ENCODE measurements around the gene FRMPD2.
"Not testable (repeated sequence)": the region's sequence is repeated elsewhere in the genome, so short reads cannot be mapped to it uniquely, and the experiment has no call there.

FRMPD2 gene

GRCh38 chr10:48126251-48126650, 148.2 kb downstream of the FRMPD2 start:
- DNase-seq (ENCODE audit: low read depth) = not testable (repeated sequence)

DNA sequence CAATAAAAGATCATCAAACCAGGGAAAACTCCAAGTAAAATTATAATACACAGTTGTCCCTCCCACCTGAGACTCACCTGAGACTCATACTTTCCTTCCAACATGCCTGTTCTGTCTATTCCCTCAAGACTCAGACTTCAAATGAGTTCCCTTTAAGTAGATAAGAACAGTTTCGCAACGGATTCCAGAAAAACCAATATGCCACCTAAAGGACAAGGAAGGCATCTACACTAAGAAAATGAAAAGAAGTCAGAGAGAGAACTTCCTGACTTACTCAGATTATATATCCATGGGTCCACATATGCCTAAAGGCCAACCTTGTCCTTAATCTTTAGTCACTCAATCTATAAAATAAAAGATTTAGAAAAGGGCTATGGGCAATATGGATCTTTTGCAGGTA, 148.9 kb downstream of the FRMPD2 start:
- DNase-seq (ENCODE audit: low read depth) = not testable (repeated sequence)

GRCh38 chr10:48122618-48123017, 151.9 kb downstream of the FRMPD2 start:
- DNase-seq (ENCODE audit: low read depth) = not testable (repeated sequence)

DNA sequence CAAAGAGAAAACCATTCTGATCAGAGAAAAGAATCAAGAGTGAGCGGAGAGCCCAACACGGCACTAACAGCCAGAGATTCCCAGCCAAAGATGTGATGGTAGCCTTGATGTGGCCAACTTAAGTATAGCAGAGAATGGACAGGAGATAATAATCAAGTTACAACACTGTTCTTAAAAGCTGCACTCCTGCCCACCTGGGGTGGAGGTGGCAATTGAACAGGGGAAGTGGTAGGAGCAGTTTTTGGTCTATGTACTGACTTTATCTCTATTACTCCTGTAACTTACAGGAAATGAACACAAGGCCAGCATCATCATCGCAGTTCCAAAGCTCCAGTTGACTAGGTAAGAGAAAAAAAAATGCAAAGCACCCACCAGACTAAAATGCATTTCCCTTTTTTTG, 164.2 kb downstream of the FRMPD2 start:
- DNase-seq (ENCODE audit: low read depth) = not testable (repeated sequence)
